ENCODE measurements around the gene GRK3. TPM values are rescaled to one million over a fixed set of nuclear protein-coding genes. Genes with fewer than 3 reads are reported as not detected.

The GRK3 gene
- total RNA-seq, 4 donors from 2014 or later = 8.2 to 12.9 (median 10.2) TPM

DNA sequence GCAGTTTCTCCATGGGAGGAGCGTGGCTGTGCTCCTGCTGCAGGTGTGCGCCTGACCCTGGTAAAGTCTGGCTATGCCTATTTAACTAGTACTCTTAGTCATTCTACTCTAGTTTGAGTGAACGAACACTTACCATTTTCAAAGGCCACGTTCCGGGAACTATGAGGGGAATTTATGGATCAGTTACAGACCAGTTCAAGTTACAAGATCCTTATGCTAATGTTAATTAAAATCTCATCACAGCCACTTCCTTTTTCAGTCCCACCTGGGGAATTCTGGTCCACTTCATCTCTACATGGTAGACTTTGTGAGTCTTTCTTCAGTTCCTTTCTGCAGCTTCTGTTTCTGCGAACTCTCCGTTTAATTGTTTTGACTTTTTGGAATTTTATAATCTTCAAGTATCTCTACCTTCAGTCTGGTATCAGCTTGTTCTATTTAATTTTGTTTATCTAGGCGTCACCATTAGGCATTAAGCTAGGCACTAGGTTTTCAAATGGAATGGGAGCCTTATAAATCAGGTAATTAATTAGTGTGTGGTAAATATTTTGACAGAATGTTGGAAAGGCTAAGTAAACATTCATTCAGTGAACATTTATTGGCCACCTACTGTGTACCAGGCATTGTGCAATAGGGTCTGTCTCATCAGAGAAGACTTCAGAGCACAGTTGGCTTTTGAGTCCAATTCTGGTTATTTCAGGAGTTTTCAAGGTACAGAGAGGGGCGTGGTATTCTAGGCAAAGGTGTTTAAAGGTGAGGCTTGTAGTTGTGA lies 78.9 kb downstream of the GRK3 start:
- no peaks in the 10 kb centered on the region for H3K36me3 ChIP-seq
- H3K27me3 ChIP-seq = no peaks in the 10 kb centered on the region
- H3K27ac ChIP-seq = no peak overlapping the region
- H3K9me3 ChIP-seq = no peaks in the 10 kb centered on the region
- no peak for TF ChIP-seq EP300 (IDR thresholded peaks at IDR 0.05)
- TF ChIP-seq POLR2A (IDR thresholded peaks at IDR 0.05) = no peak
- no peaks in the 10 kb centered on the region for H3K4me1 ChIP-seq
- 79 to 84% methylated on average over 9 of the region's 9 CpGs for WGBS, 2 donors
- no peak for DNase-seq (ENCODE audit: low spot score in 2 of 2)
- H3K4me3 ChIP-seq = no peak overlapping the region

DNA sequence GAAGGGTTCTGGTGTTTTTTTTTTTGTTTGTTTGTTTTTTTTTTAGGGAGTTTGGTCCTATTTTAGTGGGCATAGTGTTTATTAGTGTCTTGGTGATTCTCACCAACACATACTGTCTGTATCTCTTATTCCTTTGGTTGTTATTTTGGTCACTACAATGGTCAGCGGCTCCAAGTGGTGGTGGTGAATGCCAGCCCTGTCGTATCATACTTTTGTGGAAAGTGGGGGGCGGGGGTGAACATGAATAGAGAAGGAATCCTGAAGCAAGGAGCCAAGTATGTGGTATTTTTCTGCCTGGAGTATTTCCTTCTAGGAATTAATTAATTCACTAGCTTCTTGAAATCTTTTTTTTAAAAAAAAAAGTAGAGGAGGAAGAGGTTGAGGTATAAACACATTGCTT lies 79.6 kb downstream of the GRK3 start:
- DNase-seq (ENCODE audit: low spot score in 2 of 2) = no peak
- no peaks in the 10 kb centered on the region for H3K27me3 ChIP-seq
- H3K27ac ChIP-seq = no peak overlapping the region
- no peaks in the 10 kb centered on the region for H3K9me3 ChIP-seq
- TF ChIP-seq EP300 (IDR thresholded peaks at IDR 0.05) (no peak), POLR2A (IDR thresholded peaks at IDR 0.05) (no peak)
- TF ChIP-seq, protein P1, sequence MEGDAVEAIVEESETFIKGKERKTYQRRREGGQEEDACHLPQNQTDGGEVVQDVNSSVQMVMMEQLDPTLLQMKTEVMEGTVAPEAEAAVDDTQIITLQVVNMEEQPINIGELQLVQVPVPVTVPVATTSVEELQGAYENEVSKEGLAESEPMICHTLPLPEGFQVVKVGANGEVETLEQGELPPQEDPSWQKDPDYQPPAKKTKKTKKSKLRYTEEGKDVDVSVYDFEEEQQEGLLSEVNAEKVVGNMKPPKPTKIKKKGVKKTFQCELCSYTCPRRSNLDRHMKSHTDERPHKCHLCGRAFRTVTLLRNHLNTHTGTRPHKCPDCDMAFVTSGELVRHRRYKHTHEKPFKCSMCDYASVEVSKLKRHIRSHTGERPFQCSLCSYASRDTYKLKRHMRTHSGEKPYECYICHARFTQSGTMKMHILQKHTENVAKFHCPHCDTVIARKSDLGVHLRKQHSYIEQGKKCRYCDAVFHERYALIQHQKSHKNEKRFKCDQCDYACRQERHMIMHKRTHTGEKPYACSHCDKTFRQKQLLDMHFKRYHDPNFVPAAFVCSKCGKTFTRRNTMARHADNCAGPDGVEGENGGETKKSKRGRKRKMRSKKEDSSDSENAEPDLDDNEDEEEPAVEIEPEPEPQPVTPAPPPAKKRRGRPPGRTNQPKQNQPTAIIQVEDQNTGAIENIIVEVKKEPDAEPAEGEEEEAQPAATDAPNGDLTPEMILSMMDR (IDR thresholded peaks at IDR 0.05) = no peak
- H3K4me1 ChIP-seq = no peaks in the 10 kb centered on the region
- no peak overlapping the region for H3K4me3 ChIP-seq
- WGBS, 2 donors = 37 to 47% methylated on average over 3 of the region's 3 CpGs
- no peaks in the 10 kb centered on the region for H3K36me3 ChIP-seq

DNA sequence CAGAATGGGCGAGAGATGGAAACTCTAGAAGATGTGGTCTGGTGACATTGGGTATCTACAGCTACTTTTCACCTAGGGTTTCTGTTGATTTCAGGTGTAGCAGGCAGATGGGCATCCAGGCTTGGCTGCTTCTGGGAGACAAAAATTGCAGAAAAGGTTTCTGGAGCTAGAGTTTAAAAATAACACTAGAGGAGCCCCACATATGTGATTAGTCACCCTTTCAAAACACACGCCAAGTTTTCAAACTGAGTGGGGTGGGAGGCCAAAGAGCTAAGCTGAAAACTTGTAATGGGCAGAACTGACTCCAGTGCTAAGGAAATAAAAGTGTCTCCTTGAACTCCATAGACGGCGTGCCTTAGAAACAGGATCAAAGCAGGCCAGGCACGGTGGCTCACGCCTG lies 80.8 kb downstream of the GRK3 start:
- H3K36me3 ChIP-seq = no peaks in the 10 kb centered on the region
- DNase-seq (ENCODE audit: low spot score in 2 of 2) = no peak
- H3K27me3 ChIP-seq = no peaks in the 10 kb centered on the region
- WGBS, 2 donors = 66 to 83% methylated on average over 6 of the region's 6 CpGs
- H3K4me1 ChIP-seq = no peaks in the 10 kb centered on the region
- H3K4me3 ChIP-seq = no peak overlapping the region
- no peaks in the 10 kb centered on the region for H3K9me3 ChIP-seq
- H3K27ac ChIP-seq = no peak overlapping the region
- TF ChIP-seq POLR2A (IDR thresholded peaks at IDR 0.05) = no peak
- no peak for TF ChIP-seq EP300 (IDR thresholded peaks at IDR 0.05)
- TF ChIP-seq, protein P1 (IDR thresholded peaks at IDR 0.05) = no peak

DNA sequence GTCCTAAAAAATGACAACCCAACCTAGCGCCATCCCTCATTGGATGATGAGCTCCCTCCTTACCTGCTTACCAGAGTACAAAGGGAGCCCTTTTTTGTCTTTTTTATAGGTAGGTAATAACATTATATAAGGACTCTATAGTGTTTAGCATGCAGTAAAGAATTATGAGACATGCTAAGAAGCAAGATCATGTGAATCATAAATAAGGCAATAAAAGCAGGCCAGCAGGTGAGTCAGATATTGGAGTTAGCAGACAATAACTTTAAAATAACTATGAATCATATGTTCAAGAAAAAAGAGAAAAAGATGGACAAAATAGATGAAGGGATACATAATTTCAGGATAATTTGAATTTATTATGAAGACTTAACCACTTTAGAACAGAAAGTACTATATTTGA lies 81.5 kb downstream of the GRK3 start:
- TF ChIP-seq, protein P1 (IDR thresholded peaks at IDR 0.05) = no peak
- TF ChIP-seq POLR2A (IDR thresholded peaks at IDR 0.05) = no peak
- no peak for TF ChIP-seq EP300 (IDR thresholded peaks at IDR 0.05)

DNA sequence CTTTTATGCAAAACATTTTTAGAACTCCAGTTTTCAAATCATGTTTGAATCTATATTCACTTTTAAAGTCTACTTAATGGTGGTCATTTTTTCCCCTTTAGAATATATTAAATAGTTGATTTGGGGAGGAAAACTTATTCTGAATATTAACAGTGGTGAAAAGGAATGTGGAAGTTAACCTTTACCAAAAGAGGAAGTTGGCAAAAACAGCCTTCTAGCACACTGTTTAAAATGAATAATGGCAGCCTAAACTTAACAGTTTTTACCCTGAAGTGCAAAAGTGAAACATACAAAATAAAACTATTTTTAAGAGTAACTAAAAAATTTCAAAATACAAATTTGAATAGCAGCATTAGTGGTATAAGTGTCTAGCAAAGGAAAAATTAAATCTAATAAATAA lies 86.4 kb downstream of the GRK3 start:
- Histone ChIP-seq H3K36me3 (no peaks in the 10 kb centered on the region), H3K4me3 (no peak overlapping the region), H3K27me3 (no peaks in the 10 kb centered on the region), H3K4me1 (no peaks in the 10 kb centered on the region), H3K27ac (no peak overlapping the region), H3K9me3 (no peaks in the 10 kb centered on the region)
- DNase-seq (ENCODE audit: low spot score in 2 of 2) = no peak
- TF ChIP-seq, protein P1 (IDR thresholded peaks at IDR 0.05) = no peak
- TF ChIP-seq EP300 (IDR thresholded peaks at IDR 0.05) (no peak), POLR2A (IDR thresholded peaks at IDR 0.05) (no peak)

More for the DNA sequence above, 81.5 kb downstream of the GRK3 start:
- H3K9me3 ChIP-seq = no peaks in the 10 kb centered on the region
- no peak overlapping the region for H3K27ac ChIP-seq
- 95 to 100% methylated on average over 1 of the region's 1 CpG for WGBS, 2 donors
- H3K4me1 ChIP-seq = no peaks in the 10 kb centered on the region
- DNase-seq (ENCODE audit: low spot score in 2 of 2) = no peak
- H3K4me3 ChIP-seq = no peak overlapping the region
- no peaks in the 10 kb centered on the region for H3K27me3 ChIP-seq
- H3K36me3 ChIP-seq = no peaks in the 10 kb centered on the region
